Effector memory CD4-positive, alpha-beta T cell (primary cell): ENCODE data around the gene PIM2.
"Not testable (repeated sequence)": the region's sequence is repeated elsewhere in the genome, so short reads cannot be mapped to it uniquely, and the experiment has no call there.

Source experiments
- DNase-seq, 3 donors: peaks; one replicate each; pipeline ENCODE4 v3.0.0-alpha.2; 2020
- H3K27ac ChIP-seq: 2 replicates; pipeline ENCODE4 v1.7.0; 2013; ENCODE audit warnings: mild to moderate bottlenecking, low read length, moderate library complexity; ENCODE audit not compliant: insufficient read depth, poor library complexity, severe bottlenecking
- H3K27me3 ChIP-seq: replicated peaks from 2 replicates; pipeline ENCODE4 v1.7.0; 2013; ENCODE audit warnings: mild to moderate bottlenecking, low read length; ENCODE audit not compliant: insufficient read depth, control insufficient read depth, poor library complexity, severe bottlenecking
- H3K36me3 ChIP-seq: 2 replicates; pipeline ENCODE4 v1.7.0; 2013; ENCODE audit warnings: mild to moderate bottlenecking, low read length, moderate library complexity; ENCODE audit not compliant: control insufficient read depth, insufficient read depth
- H3K4me1 ChIP-seq: 2 replicates; pipeline ENCODE4 v1.7.0; 2013; ENCODE audit warnings: low read length, mild to moderate bottlenecking; ENCODE audit not compliant: control insufficient read depth, insufficient read depth, poor library complexity, severe bottlenecking
- H3K4me3 ChIP-seq: 2 replicates; pipeline ENCODE4 v1.7.0; 2013; ENCODE audit warnings: low read length, low read depth, mild to moderate bottlenecking; ENCODE audit not compliant: insufficient read depth, poor library complexity, severe bottlenecking
- H3K9me3 ChIP-seq: 2 replicates; pipeline ENCODE4 v1.7.0; 2013; ENCODE audit warnings: mild to moderate bottlenecking, low read length, moderate library complexity; ENCODE audit not compliant: control insufficient read depth

The PIM2 gene

DNA sequence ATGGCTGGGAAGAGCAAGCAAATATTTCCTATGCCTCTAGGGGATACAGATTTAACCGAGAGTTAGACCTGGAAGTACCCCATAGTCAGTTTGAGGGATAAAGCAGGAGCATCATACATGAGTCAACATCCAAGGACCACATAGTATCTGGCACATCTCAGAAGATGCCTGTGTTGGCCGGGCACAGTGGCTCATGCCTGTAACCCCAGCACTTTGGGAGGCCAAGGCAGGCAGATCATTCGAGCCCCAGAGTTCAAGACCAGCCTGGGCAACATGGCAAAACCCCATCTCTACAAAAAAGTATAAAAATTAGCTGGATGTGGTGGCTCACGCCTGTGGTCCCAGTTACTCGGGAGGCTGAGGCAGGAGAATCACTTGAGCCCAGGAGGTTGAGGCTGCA lies 32.2 kb downstream of the PIM2 start:
- H3K4me1 ChIP-seq, H3K27me3 ChIP-seq: not testable (repeated sequence)

DNA sequence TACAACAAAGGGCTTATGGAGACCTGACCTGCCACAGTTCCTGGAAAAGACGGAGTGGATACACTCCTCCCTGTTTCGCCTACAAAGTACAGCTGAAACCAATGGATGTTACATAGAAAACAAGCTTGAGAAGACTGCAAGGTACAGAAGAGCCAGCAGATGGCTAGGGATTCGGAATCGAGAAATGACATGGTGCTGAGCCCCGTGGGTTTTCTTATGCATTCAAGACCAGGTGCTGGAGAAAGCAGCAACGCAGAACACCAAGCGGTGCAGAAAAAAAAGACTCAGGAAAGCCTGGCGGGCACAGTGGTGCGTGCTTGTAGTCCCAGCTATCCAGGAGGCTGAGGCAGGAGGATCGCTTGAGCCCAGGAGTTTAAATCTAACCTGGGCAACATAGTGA lies 35.1 kb downstream of the PIM2 start:
- H3K4me1 ChIP-seq: no peaks in the 10 kb centered on the region
- H3K27me3 ChIP-seq: no peaks in the 10 kb centered on the region
- no peak overlapping the region for H3K27ac ChIP-seq
- H3K4me3 ChIP-seq: no peak overlapping the region
- H3K36me3 ChIP-seq: no peaks in the 10 kb centered on the region
- DNase-seq: no peak
- H3K9me3 ChIP-seq: no peaks in the 10 kb centered on the region

More for the DNA sequence above, 32.2 kb downstream of the PIM2 start:
- not testable (repeated sequence) for H3K4me3 ChIP-seq, DNase-seq, H3K9me3 ChIP-seq, H3K27ac ChIP-seq, H3K36me3 ChIP-seq

DNA sequence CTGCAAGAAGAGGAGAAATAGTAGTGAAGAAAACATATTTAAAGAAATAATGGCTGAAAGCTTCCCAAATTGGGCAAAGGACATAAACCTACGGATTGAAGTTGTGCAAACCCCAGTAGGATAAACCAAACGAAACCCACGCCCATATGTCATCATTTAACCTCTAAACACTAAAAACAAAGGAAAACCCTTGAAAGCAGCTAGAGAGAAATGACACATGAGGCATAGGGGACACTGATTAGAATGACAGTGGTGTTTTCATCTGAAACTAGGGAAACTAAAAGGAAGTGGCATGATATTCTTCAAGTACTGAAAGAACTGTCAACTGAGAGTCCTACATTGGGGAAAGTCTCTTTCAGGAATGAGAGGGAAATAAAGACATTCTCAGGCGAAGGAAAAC lies 41.9 kb downstream of the PIM2 start:
- H3K4me3 ChIP-seq, H3K4me1 ChIP-seq, H3K9me3 ChIP-seq, H3K36me3 ChIP-seq, H3K27me3 ChIP-seq, DNase-seq, H3K27ac ChIP-seq: not testable (repeated sequence)

DNA sequence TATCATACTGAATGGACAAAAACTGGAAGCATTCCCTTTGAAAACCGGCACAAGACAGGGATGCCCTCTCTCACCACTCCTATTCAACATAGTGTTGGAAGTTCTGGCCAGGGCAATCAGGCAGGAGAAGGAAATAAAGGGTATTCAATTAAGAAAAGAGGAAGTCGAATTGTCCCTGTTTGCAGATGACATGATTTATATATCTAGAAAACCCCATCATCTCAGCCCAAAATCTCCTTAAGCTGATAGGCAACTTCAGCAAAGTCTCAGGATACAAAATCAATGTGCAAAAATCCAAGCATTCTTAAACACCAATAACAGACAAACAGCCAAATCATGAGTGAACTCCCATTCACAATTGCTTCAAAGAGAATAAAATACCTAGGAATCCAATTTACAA lies 46.8 kb downstream of the PIM2 start:
- DNase-seq, H3K27ac ChIP-seq, H3K27me3 ChIP-seq: not testable (repeated sequence)

DNA sequence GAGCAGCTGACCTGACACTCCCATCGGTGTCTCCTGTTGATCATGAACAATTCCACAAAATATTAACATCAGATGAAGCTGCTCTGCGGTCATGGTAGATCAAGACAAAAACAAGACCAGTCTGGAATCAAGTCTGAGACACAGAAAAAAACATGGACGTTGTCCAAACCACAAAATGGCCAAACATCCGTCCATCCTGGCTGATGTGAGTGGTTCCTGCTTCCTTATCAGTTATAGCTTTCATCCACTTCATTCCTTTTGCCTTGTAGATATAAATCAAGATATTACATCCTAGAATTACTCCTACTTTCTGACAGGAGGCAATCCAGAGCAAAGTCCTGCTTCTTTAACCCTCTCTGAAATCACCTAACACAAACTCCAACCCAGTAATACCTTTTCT lies 54.6 kb downstream of the PIM2 start:
- Histone ChIP-seq H3K4me3 (no peak overlapping the region), H3K27ac (no peak overlapping the region), H3K9me3 (no peaks in the 10 kb centered on the region), H3K27me3 (no peaks in the 10 kb centered on the region), H3K4me1 (no peaks in the 10 kb centered on the region), H3K36me3 (no peaks in the 10 kb centered on the region)
- no peak for DNase-seq

More for the DNA sequence above, 46.8 kb downstream of the PIM2 start:
- not testable (repeated sequence) for H3K36me3 ChIP-seq, H3K9me3 ChIP-seq, H3K4me3 ChIP-seq, H3K4me1 ChIP-seq
